Measurements from ENCODE around the gene HAP1. TPM values are rescaled to one million over a fixed set of nuclear protein-coding genes. Genes with fewer than 3 reads are reported as not detected.

HAP1 gene
- total and polyA plus RNA-seq, 4 donors, result under 0.01 to 0.05 (median 0.03) TPM

DNA sequence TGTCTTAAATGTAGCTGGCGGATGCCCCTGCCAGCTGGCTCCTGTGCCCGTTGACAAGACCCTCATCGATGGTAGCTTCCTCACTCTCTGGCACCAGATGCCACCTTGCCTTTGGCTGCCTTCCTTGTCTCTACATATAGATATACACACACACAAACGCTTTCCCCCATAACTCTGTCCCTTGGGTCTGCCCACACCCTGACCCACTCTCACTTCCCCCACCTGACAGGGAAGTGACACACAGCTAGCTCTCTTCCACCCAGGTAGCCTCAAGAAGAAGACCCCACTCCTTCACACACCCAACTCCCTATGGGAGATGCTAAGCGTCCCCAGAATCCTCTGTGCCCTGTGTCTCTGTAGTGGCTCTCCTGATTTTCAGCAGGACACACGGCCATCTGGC lies 26.4 kb upstream of the HAP1 start:
- TF ChIP-seq EGR1 (IDR thresholded peaks at IDR 0.05; ENCODE audit: low read depth in 2 of 2) (no peak), YY1 (IDR thresholded peaks at IDR 0.05) (no peak), TAF1 (conservative IDR thresholded peaks at IDR 0.05) (no peak), FOXA1 (IDR thresholded peaks at IDR 0.05) (no peak), HNF4A (conservative IDR thresholded peaks at IDR 0.05) (no peak), HNF4G (IDR thresholded peaks at IDR 0.05) (no peak), GABPA (IDR thresholded peaks at IDR 0.05 in 1 of 2, conservative IDR thresholded peaks at IDR 0.05 in 1 of 2) (no peak)
- TF ChIP-seq, protein P1, sequence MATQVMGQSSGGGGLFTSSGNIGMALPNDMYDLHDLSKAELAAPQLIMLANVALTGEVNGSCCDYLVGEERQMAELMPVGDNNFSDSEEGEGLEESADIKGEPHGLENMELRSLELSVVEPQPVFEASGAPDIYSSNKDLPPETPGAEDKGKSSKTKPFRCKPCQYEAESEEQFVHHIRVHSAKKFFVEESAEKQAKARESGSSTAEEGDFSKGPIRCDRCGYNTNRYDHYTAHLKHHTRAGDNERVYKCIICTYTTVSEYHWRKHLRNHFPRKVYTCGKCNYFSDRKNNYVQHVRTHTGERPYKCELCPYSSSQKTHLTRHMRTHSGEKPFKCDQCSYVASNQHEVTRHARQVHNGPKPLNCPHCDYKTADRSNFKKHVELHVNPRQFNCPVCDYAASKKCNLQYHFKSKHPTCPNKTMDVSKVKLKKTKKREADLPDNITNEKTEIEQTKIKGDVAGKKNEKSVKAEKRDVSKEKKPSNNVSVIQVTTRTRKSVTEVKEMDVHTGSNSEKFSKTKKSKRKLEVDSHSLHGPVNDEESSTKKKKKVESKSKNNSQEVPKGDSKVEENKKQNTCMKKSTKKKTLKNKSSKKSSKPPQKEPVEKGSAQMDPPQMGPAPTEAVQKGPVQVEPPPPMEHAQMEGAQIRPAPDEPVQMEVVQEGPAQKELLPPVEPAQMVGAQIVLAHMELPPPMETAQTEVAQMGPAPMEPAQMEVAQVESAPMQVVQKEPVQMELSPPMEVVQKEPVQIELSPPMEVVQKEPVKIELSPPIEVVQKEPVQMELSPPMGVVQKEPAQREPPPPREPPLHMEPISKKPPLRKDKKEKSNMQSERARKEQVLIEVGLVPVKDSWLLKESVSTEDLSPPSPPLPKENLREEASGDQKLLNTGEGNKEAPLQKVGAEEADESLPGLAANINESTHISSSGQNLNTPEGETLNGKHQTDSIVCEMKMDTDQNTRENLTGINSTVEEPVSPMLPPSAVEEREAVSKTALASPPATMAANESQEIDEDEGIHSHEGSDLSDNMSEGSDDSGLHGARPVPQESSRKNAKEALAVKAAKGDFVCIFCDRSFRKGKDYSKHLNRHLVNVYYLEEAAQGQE (IDR thresholded peaks at IDR 0.05), result no peak
- TF ChIP-seq, protein P2, sequence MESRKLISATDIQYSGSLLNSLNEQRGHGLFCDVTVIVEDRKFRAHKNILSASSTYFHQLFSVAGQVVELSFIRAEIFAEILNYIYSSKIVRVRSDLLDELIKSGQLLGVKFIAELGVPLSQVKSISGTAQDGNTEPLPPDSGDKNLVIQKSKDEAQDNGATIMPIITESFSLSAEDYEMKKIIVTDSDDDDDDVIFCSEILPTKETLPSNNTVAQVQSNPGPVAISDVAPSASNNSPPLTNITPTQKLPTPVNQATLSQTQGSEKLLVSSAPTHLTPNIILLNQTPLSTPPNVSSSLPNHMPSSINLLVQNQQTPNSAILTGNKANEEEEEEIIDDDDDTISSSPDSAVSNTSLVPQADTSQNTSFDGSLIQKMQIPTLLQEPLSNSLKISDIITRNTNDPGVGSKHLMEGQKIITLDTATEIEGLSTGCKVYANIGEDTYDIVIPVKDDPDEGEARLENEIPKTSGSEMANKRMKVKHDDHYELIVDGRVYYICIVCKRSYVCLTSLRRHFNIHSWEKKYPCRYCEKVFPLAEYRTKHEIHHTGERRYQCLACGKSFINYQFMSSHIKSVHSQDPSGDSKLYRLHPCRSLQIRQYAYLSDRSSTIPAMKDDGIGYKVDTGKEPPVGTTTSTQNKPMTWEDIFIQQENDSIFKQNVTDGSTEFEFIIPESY (IDR thresholded peaks at IDR 0.05), result no peak
- TF ChIP-seq, protein P3, sequence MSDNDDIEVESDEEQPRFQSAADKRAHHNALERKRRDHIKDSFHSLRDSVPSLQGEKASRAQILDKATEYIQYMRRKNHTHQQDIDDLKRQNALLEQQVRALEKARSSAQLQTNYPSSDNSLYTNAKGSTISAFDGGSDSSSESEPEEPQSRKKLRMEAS (IDR thresholded peaks at IDR 0.05), result no peak
- TF ChIP-seq, protein P4, sequence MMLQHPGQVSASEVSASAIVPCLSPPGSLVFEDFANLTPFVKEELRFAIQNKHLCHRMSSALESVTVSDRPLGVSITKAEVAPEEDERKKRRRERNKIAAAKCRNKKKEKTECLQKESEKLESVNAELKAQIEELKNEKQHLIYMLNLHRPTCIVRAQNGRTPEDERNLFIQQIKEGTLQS (IDR thresholded peaks at IDR 0.05), result no peak
- no peaks in the 10 kb centered on the region for H3K9me3 ChIP-seq (ENCODE audit: control insufficient read depth in 4 of 4, low read length in 3 of 4)
- H3K36me3 ChIP-seq (ENCODE audit: control insufficient read depth in 4 of 4, insufficient read depth in 3 of 4, low read depth in 1 of 4, low read length in 3 of 4), result peaks cover 28 to 76% (median 52%) of the 10 kb centered on the region in 4 donors
- H3K27ac ChIP-seq (ENCODE audit: low read depth in 1 of 2, low read length in 2 of 2), result no peak overlapping the region
- no peak for DNase-seq (ENCODE audit: low spot score)
- no peak overlapping the region for H3K9ac ChIP-seq (ENCODE audit: low read depth in 1 of 2, low read length in 2 of 2)
- H3K4me3 ChIP-seq (ENCODE audit: low read depth in 1 of 3, low read length in 3 of 3), result no peak overlapping the region
- 96% methylated on average over 6 of the region's 6 CpGs for WGBS
- H3K4me1 ChIP-seq (ENCODE audit: control insufficient read depth in 4 of 4, insufficient read depth in 4 of 4, low read length in 3 of 4), result no peaks in the 10 kb centered on the region
- H3K27me3 ChIP-seq (ENCODE audit: control insufficient read depth in 4 of 4, insufficient read depth in 4 of 4, low read length in 3 of 4), result no peaks in the 10 kb centered on the region

DNA sequence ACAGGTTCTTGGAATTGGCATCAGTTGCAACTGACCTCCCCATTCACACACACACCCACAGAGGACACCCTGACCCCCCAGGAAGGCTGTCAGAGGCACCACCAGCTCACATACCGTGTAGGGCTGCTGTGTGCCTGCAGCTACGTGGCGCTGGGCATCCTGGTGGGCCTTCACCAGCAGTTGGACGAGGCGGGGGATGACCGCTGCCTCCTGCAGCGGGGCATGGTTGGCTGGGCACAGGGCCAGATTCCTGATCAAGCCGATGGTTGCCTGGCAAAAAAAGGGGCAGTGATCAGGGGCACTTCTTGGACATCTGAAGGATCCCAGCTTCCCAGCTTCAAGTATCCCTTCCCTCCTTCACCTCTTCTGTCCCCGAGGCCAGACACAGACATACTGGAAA lies 24.2 kb upstream of the HAP1 start:
- 86% methylated on average over 9 of the region's 9 CpGs for WGBS
- TF ChIP-seq HNF4G (IDR thresholded peaks at IDR 0.05) (no peak), FOXA1 (IDR thresholded peaks at IDR 0.05) (no peak), RAD21 (IDR thresholded peaks at IDR 0.05) (no peak), SP1 (IDR thresholded peaks at IDR 0.05) (no peak), EGR1 (IDR thresholded peaks at IDR 0.05; ENCODE audit: low read depth in 2 of 2) (no peak), RXRA (IDR thresholded peaks at IDR 0.05) (no peak), NR2F2 (IDR thresholded peaks at IDR 0.05) (no peak), FOXA2 (IDR thresholded peaks at IDR 0.05) (no peak), GABPA (IDR thresholded peaks at IDR 0.05 in 1 of 2, conservative IDR thresholded peaks at IDR 0.05 in 1 of 2) (no peak)
- TF ChIP-seq, protein P3 (IDR thresholded peaks at IDR 0.05), result no peak
- TF ChIP-seq, protein P2 (IDR thresholded peaks at IDR 0.05), result no peak
- TF ChIP-seq, protein P4 (IDR thresholded peaks at IDR 0.05), result no peak
- Histone ChIP-seq H3K9ac (ENCODE audit: low read depth in 1 of 2, low read length in 2 of 2) (no peak overlapping the region), H3K36me3 (ENCODE audit: control insufficient read depth in 4 of 4, insufficient read depth in 3 of 4, low read depth in 1 of 4, low read length in 3 of 4) (peaks cover 27 to 73% (median 47%) of the 10 kb centered on the region in 4 donors), H3K4me1 (ENCODE audit: control insufficient read depth in 4 of 4, insufficient read depth in 4 of 4, low read length in 3 of 4) (no peaks in the 10 kb centered on the region), H3K9me3 (ENCODE audit: control insufficient read depth in 4 of 4, low read length in 3 of 4) (no peaks in the 10 kb centered on the region), H3K27ac (ENCODE audit: low read depth in 1 of 2, low read length in 2 of 2) (no peak overlapping the region), H3K27me3 (ENCODE audit: control insufficient read depth in 4 of 4, insufficient read depth in 4 of 4, low read length in 3 of 4) (no peaks in the 10 kb centered on the region), H3K4me3 (ENCODE audit: low read depth in 1 of 3, low read length in 3 of 3) (no peak overlapping the region)
- no peak for DNase-seq (ENCODE audit: low spot score)

Measured in liver (tissue), 9 donors.